ENCODE data around the gene SCGB1C2. TPM values are rescaled to one million over a fixed set of nuclear protein-coding genes. Genes with fewer than 3 reads are reported as not detected.

SCGB1C2 gene
- total RNA-seq, 1 donor from 2014 or later, result not detected

DNA sequence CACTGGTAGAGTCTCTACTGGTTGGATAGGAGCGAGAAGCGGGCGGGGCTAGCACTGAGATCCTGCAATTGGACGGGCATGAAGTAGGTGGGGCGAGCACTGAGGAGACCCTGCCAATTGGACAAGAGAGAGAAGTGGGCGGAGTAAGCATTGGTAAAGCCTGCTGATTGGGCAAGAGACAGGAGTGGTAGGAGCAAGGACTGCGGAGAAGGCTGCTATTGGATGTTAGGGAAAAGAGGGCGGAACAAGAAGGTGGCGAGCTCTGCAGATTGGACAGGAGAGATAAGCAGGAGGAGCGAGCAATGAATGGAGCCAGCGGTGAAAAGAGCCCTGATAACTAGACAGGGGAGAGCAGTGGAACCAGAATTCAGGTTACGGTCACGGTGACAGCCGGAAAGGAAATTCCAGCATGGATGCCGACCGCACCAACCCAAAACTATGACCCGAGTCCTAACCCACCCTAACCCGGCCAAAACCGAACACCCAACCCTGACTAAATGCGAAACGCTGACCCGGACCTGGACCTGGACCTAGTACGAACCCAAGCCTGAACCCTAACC lies 4.8 kb downstream of the SCGB1C2 start:
- Histone ChIP-seq H3K4me3 (ENCODE audit: low read depth, low read length) (no peak overlapping the region), H3K27me3 (ENCODE audit: control insufficient read depth, insufficient read depth, low read length) (no peaks in the 10 kb centered on the region), H3K36me3 (ENCODE audit: control insufficient read depth, insufficient read depth, low read length) (peaks cover 1% of the 10 kb centered on the region)
- no peak for DNase-seq (ENCODE audit: low read depth)
- TF ChIP-seq, protein P1, sequence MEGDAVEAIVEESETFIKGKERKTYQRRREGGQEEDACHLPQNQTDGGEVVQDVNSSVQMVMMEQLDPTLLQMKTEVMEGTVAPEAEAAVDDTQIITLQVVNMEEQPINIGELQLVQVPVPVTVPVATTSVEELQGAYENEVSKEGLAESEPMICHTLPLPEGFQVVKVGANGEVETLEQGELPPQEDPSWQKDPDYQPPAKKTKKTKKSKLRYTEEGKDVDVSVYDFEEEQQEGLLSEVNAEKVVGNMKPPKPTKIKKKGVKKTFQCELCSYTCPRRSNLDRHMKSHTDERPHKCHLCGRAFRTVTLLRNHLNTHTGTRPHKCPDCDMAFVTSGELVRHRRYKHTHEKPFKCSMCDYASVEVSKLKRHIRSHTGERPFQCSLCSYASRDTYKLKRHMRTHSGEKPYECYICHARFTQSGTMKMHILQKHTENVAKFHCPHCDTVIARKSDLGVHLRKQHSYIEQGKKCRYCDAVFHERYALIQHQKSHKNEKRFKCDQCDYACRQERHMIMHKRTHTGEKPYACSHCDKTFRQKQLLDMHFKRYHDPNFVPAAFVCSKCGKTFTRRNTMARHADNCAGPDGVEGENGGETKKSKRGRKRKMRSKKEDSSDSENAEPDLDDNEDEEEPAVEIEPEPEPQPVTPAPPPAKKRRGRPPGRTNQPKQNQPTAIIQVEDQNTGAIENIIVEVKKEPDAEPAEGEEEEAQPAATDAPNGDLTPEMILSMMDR (IDR thresholded peaks at IDR 0.05; ENCODE audit: insufficient read depth, low read length, poor library complexity, severe bottlenecking), result no peak

GRCh38 chr17:142876-143784 lies 5.8 kb downstream of the SCGB1C2 start:
- TF ChIP-seq, protein P1 (IDR thresholded peaks at IDR 0.05; ENCODE audit: insufficient read depth, low read length, poor library complexity, severe bottlenecking), result no peak
- DNase-seq (ENCODE audit: low read depth), result no peak
- Histone ChIP-seq H3K36me3 (ENCODE audit: control insufficient read depth, insufficient read depth, low read length) (peaks cover 1% of the 10 kb centered on the region), H3K4me3 (ENCODE audit: low read depth, low read length) (no peak overlapping the region), H3K27me3 (ENCODE audit: control insufficient read depth, insufficient read depth, low read length) (no peaks in the 10 kb centered on the region)

DNA sequence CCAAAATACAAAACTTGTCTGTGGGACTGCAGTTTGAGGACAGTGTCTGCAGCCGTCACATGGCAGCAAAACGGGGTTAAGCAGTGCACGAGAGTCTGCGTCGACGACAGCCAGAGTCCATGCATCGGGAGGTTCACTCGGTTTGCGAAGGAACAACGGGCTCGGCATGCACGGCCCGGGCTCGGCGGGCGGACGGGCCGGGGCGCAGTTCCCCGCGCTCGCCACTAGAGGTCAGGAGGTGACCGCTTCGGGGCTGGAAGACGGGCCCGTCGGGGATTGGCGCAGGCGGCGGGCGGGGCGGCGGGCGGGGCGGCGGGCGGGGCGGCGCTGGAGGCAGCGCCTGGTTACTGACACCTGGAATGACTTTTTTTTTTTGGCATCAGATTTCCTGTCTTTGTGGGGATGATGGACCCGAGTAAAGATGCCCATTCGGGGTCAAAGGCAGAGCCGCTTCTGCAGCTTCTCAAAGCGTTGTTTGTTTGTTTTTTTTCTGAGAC lies 6.5 kb downstream of the SCGB1C2 start:
- no peaks in the 10 kb centered on the region for H3K27me3 ChIP-seq (ENCODE audit: control insufficient read depth, insufficient read depth, low read length)
- TF ChIP-seq, protein P1 (IDR thresholded peaks at IDR 0.05; ENCODE audit: insufficient read depth, low read length, poor library complexity, severe bottlenecking), result peak; percentile 67
- H3K36me3 ChIP-seq (ENCODE audit: control insufficient read depth, insufficient read depth, low read length), result peaks cover 1% of the 10 kb centered on the region
- no peak overlapping the region for H3K4me3 ChIP-seq (ENCODE audit: low read depth, low read length)
- no peak for DNase-seq (ENCODE audit: low read depth)

DNA sequence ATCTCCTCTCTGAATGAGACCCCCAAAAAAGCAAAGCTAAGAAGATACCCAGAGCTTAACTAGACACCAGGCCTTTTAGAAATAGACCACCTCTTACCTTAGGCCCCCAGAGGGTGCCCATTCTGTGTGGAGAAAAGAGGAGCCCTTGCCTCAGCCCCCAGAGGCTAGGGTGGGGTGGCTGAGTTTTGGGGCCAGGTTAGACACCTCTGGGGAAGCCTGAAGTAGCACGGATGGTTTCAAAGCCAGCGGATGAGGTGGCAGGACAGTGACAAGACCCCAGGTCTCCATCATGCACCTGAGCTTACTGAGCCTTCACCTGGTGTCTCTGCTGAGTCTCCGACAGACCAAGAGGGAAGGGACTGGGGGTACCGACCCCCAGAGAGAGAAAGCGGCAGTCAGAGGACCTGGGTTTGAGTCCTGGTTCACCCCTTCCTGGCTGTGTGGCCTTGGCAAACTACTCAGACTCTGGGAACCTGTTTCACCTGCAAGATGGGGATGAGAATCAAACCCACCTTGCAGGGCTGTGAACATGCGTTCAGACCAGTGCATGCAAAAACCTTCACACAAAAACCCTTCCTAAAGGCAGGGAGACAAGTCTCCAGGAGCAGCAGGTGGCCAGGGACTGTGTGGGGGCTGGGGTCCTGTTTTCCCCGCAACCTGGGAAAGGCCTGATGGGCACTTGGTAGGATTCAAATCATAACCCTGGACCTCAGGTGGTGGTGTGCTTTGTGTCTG lies 7.7 kb downstream of the SCGB1C2 start:
- no peaks in the 10 kb centered on the region for H3K27me3 ChIP-seq (ENCODE audit: control insufficient read depth, insufficient read depth, low read length)

DNA sequence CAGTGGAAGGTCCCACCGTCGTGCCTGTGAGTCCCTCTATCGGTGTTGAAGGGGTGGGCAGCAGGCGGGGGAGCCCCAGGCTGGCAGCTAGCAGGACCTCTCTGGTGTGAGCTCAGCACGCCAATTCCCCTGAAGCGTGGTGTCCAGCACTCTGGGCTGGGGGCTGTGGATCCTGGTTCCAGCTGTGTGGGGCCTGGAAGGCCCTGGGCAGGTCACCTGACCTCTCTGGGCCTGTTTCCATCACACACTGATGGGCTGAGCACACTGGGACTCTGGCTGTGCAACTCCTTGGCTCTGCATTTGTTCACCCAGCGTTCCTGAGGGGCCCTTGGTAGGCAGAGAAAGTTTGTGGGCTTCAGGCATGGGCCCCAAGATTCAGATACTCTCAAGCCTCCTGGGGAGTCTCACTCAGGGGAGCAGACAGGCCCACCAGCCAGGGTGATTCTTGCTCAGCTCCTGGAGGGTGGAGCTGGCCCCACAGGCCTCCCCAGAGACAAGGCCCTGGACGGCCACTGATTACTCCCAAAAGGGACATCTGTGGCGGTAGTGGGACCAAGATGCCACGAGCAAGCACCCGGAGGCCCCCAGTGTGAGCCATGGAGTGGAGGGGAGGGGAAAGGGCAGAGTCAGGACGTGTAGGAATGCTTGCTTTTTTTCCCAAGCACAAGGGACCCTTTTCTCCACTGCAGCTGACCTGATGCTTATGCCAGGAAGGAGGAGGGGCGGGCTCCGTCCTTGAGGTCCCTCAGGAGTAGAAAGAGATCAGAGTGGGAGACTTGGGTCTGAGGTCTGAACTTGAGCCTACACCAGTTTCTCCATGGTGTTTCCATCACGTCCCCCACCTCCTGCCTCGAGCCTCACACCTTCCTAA lies 8.5 kb downstream of the SCGB1C2 start:
- TF ChIP-seq, protein P1 (IDR thresholded peaks at IDR 0.05; ENCODE audit: insufficient read depth, low read length, poor library complexity, severe bottlenecking), result no peak
- H3K4me3 ChIP-seq (ENCODE audit: low read depth, low read length), result no peak overlapping the region
- H3K27me3 ChIP-seq (ENCODE audit: control insufficient read depth, insufficient read depth, low read length), result no peaks in the 10 kb centered on the region
- no peak for DNase-seq (ENCODE audit: low read depth)
- H3K36me3 ChIP-seq (ENCODE audit: control insufficient read depth, insufficient read depth, low read length), result peaks cover 4% of the 10 kb centered on the region

More for the DNA sequence above, 7.7 kb downstream of the SCGB1C2 start:
- Histone ChIP-seq H3K4me3 (ENCODE audit: low read depth, low read length) (no peak overlapping the region), H3K36me3 (ENCODE audit: control insufficient read depth, insufficient read depth, low read length) (peaks cover 4% of the 10 kb centered on the region)
- TF ChIP-seq, protein P1 (IDR thresholded peaks at IDR 0.05; ENCODE audit: insufficient read depth, low read length, poor library complexity, severe bottlenecking), result no peak
- DNase-seq (ENCODE audit: low read depth), result no peak

Data from kidney epithelial cell (primary cell).